Measurements from ENCODE around the gene POLR2M.

POLR2M gene

DNA sequence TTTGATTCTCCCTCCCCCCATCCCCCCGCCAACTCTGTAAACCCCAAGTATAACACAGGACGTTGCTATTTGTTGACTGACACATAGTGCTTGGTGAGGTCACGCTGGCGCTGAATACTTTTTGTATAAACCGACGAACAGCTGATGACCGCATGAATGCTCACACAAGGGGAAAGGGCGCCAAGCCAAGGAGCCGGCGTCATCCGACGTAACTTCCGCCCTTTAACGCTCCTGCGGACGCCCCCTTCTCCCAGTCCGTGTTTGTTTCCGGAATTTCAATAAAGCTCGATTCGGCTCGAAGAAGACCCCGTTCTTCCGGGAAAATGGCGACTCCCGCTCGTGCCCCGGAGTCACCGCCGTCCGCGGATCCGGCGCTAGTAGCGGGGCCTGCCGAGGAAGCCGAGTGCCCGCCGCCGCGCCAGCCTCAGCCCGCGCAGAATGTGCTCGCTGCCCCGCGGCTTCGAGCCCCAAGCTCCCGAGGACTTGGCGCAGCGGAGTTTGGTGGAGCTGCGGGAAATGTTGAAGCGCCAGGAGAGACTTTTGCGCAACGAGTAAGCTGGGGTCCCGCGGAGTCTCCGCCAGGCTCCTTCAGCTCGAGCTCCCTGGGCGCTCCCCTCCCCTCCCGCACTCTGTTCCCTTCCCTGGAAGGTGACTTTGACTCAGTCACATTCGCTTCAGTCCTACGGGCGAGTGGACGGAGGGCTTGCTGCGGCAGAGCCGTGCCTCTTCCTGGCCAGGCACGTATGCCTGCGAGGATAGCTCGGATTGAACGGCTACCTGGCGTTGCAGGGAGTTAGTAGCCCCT, at the start of gene POLR2M:
Gene POLR2M (plus strand): TSS at position 310 of the 805 bp plus-strand sequence. CDS start 129 bp downstream, at position 439.
- peaks cover 9% of the 10 kb centered on the region for H3K36me3 Mint-ChIP-seq
- no peaks in the 10 kb centered on the region for H3K9me3 Mint-ChIP-seq
- peaks cover 92% of the 10 kb centered on the region for H3K4me1 Mint-ChIP-seq
- peak within 1 kb of the TSS; percentile 95 for H3K27ac Mint-ChIP-seq
- H3K27me3 Mint-ChIP-seq, result no peaks in the 10 kb centered on the region
- peak within 1 kb of the TSS; percentile 93 for H3K4me3 Mint-ChIP-seq

DNA sequence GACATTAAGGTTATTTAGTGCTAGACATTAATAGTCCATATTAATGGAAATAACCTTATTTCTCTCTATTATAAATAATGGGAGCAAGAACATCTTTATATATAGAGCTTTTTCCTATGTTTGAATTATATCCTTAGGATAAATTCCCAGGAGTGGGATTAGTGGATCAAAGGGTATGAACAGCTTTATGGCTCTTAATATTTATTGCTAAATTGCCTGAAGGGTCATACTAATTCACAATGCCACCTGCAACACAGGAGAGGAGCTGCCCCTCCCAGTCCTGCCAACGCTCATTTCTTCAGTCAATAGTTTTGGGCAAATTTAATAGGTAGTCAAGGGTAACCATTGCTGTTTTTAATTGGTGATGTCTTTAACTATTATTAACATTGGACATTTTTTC, 48.9 kb upstream of the POLR2M start:
- Mint-ChIP-seq H3K4me1 (no peaks in the 10 kb centered on the region), H3K27ac (no peak overlapping the region), H3K4me3 (no peak overlapping the region), H3K9me3 (no peaks in the 10 kb centered on the region), H3K27me3 (no peaks in the 10 kb centered on the region), H3K36me3 (no peaks in the 10 kb centered on the region)

DNA sequence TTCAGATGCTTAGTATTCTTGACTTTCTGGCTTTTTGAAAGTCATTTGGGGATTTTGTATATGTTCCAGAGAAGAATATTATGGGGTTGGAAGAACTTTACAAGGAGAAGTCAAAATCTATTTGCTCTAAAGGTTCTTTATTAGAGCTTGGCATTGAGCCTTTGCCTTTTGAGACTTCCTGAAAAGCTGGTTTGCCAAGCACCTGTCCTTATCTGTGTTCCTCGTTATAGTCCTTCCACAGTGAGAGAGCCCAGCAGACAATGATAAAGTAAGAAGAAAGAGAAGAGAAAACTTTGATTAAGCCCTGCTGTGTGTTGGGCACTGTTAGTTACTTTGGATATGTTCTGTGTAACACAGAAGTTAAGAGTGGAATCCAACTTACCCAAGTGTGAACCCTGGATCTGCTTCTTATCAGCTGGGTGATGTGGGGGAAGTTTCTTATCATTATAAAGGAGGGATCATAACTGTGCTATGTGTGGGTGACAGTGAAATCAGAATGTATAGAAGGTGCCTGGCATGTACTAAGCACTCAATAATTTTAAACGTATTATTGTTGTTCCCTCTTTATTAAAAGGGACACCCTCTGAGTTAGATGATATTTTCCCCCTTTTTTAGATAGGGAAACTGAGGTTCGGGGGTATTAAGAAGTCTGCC, 44.3 kb upstream of the POLR2M start:
- Mint-ChIP-seq H3K27me3 (no peaks in the 10 kb centered on the region), H3K4me3 (no peak overlapping the region), H3K27ac (no peak overlapping the region), H3K36me3 (no peaks in the 10 kb centered on the region), H3K9me3 (no peaks in the 10 kb centered on the region), H3K4me1 (no peaks in the 10 kb centered on the region)

DNA sequence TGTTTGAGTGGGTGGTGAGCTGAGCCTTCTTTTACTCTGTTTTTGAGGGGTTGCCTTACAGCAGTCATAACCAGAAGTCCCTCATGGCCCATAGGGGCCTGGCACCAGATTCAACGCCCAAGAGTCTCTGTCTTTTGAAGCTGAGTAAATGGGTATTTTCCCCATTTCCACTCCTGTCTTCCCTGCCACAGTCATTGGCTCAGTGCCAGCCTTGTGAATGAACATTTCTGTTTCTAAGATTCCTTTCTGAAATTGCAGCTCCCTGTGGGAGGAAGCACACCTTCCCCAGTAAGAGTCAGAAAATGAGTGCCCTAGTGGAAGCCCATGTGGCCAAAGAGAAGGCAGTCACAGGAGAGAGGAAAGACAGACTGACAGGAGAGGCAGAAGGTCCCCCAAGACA, 43.7 kb upstream of the POLR2M start:
- Mint-ChIP-seq H3K36me3 (no peaks in the 10 kb centered on the region), H3K27ac (no peak overlapping the region), H3K27me3 (no peaks in the 10 kb centered on the region), H3K4me3 (no peak overlapping the region), H3K9me3 (no peaks in the 10 kb centered on the region), H3K4me1 (no peaks in the 10 kb centered on the region)

DNA sequence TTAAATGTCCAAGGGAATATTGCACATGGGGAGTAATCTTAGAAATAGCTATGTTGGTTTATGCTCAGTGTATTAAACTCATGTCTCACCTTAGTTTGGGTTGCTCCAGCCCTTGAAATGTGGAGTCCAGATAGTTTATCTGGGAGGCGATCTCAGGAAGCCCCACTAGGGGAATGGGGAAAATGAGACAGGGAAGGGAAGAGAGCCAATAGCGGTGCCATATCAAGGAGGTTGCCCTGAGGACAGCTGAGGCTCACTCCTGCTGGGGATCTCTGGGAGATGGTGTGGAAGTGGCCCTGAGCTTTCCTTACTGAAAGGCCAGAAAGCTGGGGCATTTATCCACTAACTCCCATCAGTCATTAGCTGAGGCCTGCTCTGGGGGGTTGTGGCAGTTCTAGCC, 43.3 kb upstream of the POLR2M start:
- no peaks in the 10 kb centered on the region for H3K27me3 Mint-ChIP-seq
- no peaks in the 10 kb centered on the region for H3K36me3 Mint-ChIP-seq
- no peaks in the 10 kb centered on the region for H3K4me1 Mint-ChIP-seq
- H3K9me3 Mint-ChIP-seq, result no peaks in the 10 kb centered on the region
- H3K4me3 Mint-ChIP-seq, result no peak overlapping the region
- H3K27ac Mint-ChIP-seq, result no peak overlapping the region

DNA sequence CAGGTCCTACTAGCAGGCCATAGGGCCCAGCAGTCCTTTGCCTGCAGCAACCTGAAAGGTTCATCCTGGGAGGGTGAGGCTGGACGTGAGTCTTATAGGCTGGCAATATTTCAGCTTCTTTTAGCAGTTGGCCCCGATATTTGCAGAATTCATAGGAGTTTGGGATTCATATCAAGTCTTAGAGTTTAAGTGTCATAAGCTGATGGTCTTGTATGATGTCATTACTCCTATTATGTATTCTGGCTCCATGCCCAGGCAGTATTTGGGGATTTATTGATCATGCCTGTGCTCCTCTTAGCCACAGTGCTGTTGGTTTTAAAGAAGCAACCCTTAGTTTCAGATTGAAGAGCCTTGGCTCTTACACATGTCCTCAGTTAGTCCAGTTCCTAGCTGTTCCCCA, 41.3 kb upstream of the POLR2M start:
- no peaks in the 10 kb centered on the region for H3K4me1 Mint-ChIP-seq
- no peaks in the 10 kb centered on the region for H3K9me3 Mint-ChIP-seq
- H3K4me3 Mint-ChIP-seq, result no peak overlapping the region
- H3K27ac Mint-ChIP-seq, result no peak overlapping the region
- no peaks in the 10 kb centered on the region for H3K36me3 Mint-ChIP-seq
- no peaks in the 10 kb centered on the region for H3K27me3 Mint-ChIP-seq

DNA sequence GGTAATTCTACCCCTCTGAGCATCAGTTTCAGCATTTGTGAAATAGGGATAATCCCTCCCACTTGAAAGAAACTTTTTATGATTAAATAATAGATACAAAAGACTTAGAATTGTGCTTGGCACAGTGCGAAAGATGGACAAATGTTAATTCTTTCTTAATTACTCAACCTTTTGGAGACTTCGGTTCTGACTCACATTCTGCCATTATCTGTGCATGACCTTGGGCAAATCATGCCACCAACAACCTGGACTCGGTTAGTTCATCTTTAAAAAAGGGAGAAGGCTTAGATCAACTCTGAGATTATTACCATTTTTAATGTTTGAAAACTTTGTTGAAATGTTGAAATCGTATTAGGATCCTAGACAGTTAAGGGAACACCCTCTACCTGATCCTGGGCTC, 40.6 kb upstream of the POLR2M start:
- H3K27ac Mint-ChIP-seq, result no peak overlapping the region
- H3K36me3 Mint-ChIP-seq, result peaks cover 2% of the 10 kb centered on the region
- no peaks in the 10 kb centered on the region for H3K9me3 Mint-ChIP-seq
- no peaks in the 10 kb centered on the region for H3K27me3 Mint-ChIP-seq
- H3K4me3 Mint-ChIP-seq, result no peak overlapping the region
- no peaks in the 10 kb centered on the region for H3K4me1 Mint-ChIP-seq

DNA sequence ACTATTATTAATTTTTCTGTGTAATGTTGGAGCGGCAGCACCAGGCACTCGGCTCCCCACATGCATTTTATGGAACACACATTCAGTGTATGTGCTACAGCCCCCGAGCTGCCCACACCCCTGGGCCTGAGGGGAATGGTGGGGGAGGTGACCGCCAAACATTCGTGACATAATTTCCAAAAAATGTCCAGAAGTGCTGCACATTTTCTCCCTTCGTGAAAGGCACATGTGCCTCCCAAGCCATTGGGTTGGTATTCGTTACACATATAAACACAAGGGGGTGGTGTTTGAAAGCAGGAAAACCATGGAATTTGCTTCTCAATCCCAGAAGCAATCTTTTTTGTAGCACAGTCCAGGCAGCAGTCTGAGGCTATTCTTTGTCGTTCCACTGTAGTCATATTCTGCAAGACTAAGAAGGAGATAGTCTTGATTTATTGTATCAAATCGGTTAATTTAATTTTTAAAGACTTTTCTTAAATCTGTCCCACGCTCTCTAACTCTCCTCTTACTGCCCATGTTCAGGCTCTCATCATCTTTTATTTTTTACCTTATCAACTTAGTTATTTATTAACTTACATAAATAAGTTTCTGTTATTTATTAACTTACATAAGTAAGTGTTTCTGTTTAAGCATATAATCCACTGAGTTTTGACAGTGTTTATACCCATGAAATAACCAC, 39.2 kb upstream of the POLR2M start:
- H3K27ac Mint-ChIP-seq, result no peak overlapping the region
- peaks cover 4% of the 10 kb centered on the region for H3K36me3 Mint-ChIP-seq
- peaks cover 1% of the 10 kb centered on the region for H3K27me3 Mint-ChIP-seq
- no peak overlapping the region for H3K4me3 Mint-ChIP-seq
- H3K4me1 Mint-ChIP-seq, result no peaks in the 10 kb centered on the region
- H3K9me3 Mint-ChIP-seq, result no peaks in the 10 kb centered on the region

DNA sequence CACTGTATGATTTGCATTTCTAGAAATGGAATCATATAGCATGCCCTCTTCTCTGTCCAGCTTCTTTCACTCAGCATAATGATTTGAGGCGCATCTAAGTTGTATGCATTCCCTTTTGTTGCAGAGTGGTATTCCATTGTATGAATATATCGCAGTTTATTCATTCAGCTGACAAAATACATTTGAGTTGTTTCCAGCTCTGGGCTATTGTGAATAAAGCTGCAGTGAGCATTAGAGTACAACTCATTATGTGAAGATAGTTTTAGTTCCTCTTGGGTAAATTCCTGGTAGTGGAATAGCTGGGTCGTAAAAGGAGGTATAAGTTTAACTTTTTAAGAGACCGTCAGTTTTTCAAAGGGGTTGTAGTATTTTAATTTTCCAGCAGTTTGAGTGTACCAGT, 38.5 kb upstream of the POLR2M start:
- H3K36me3 Mint-ChIP-seq, result peaks cover 7% of the 10 kb centered on the region
- H3K9me3 Mint-ChIP-seq, result no peaks in the 10 kb centered on the region
- H3K27ac Mint-ChIP-seq, result no peak overlapping the region
- peaks cover 1% of the 10 kb centered on the region for H3K27me3 Mint-ChIP-seq
- no peak overlapping the region for H3K4me3 Mint-ChIP-seq
- no peaks in the 10 kb centered on the region for H3K4me1 Mint-ChIP-seq

DNA sequence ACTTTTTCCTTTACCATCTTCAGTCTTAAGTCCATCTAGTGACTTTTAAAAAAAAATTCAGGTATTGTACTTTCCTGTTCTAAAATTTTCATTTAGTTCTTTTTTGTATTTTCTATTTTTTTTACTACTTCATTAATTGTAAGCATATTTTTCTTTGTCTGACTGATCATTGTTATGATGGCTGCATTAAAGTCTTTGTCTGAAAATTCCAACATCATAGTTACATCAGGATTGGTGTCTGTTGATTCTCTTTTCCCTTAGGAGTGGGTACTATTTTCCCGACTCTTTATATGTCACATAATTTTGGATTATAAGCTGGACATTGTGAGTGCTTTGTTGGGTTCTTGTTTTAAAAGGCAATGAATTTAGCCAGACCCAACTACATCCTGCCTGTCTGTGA, 34.9 kb upstream of the POLR2M start:
- no peak overlapping the region for H3K4me3 Mint-ChIP-seq
- H3K27me3 Mint-ChIP-seq, result peaks cover 3% of the 10 kb centered on the region
- peaks cover 8% of the 10 kb centered on the region for H3K36me3 Mint-ChIP-seq
- no peak overlapping the region for H3K27ac Mint-ChIP-seq
- H3K4me1 Mint-ChIP-seq, result no peaks in the 10 kb centered on the region
- H3K9me3 Mint-ChIP-seq, result no peaks in the 10 kb centered on the region

DNA sequence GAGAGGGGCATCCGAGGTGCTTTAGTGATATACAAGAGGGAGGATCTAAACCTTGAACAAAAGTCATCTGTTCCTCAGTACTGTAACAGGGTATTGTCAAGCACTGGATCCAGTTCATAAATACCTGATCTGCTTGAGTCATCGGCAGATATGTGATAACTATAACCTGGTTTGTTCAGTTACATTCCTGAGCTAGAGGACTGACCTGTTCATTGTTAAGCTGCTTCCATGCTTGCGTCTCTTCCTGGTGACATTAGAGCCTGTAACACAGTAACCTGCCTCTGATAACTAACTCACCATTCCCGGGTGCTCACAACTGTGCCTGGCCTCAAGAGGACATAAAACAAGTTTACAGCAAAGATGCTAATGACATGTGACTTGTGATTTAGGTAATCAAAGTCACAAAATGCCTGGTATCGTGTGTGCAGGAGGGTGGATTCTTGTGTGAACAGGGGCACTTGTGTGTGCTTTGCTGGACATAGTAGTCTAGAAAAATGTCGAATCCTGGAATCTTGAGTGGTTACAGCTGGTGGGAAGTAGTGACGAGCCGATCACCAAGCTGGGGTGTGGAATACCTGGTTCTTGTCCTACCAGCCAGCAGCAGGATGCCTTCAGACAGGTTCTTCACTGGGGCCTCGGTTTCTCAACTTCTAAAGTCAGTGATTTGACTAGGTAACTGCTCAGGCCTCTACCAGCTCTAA, 30.9 kb upstream of the POLR2M start:
- H3K36me3 Mint-ChIP-seq, result peaks cover 7% of the 10 kb centered on the region
- peaks cover 5% of the 10 kb centered on the region for H3K27me3 Mint-ChIP-seq
- no peaks in the 10 kb centered on the region for H3K9me3 Mint-ChIP-seq
- no peak overlapping the region for H3K27ac Mint-ChIP-seq
- H3K4me3 Mint-ChIP-seq, result no peak overlapping the region
- H3K4me1 Mint-ChIP-seq, result peaks cover 4% of the 10 kb centered on the region

DNA sequence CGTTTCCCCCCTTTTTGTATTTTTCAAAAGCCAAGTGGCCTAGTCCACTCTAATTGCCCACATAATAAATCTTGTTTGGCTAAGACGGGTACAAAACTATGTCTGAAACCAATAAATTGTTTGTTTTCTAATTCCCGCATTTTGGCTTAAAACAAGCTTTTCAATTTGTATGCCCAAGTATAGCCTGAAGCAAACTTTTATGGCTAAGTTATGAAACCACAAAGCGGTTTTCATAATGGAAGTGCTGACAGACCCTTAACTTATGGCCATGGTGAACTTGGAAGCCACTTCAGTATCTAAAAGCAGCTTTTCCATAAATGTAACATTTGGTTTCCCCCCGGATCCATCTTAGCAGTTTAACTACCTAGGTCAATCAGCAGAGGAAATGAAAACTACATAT, 29.9 kb upstream of the POLR2M start:
- Mint-ChIP-seq H3K27me3 (peaks cover 5% of the 10 kb centered on the region), H3K9me3 (no peaks in the 10 kb centered on the region), H3K4me1 (peaks cover 4% of the 10 kb centered on the region), H3K4me3 (no peak overlapping the region), H3K27ac (no peak overlapping the region), H3K36me3 (peaks cover 6% of the 10 kb centered on the region)

DNA sequence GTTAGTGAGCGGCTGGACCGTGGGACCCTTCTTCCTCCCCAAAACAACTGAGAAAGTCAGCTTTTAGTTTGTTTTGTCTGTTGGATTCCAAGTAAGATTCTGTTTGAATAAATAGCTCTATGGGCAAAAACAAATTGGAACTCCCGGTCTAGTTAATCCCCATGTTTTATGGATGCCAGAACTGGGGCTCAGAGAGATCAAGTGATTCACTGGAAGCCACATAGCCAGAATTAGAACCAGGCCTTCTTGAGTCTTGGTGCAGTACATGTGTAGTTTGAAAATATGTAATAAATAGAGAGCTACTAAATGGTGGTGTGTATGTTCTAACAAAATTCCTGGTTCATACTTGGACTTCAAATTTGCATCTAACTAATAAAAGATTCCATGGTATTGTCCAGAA, 29.3 kb upstream of the POLR2M start:
- peaks cover 4% of the 10 kb centered on the region for H3K27me3 Mint-ChIP-seq
- H3K4me1 Mint-ChIP-seq, result peaks cover 4% of the 10 kb centered on the region

DNA sequence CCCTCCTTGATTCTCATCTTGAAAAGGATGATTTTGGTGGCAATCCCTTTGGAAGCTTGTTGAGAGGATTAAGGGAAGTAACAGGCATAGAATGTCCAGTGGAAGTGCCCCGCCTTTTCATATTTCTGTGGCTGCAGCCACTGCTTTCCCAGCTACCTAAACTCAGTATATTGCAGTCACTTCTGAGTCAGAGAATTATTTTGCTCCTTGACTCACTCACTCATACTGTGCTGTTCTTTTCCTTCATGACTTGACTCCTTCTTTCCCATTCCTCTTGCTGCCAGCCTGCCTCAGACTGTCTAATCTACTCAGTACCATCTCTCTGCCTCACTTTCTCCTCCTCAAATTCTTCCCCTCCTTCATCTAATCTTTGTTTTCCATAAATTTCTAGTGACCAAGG, 26.5 kb upstream of the POLR2M start:
- Mint-ChIP-seq H3K9me3 (no peaks in the 10 kb centered on the region), H3K36me3 (no peaks in the 10 kb centered on the region), H3K4me1 (peaks cover 4% of the 10 kb centered on the region), H3K27me3 (peaks cover 1% of the 10 kb centered on the region), H3K27ac (no peak overlapping the region), H3K4me3 (no peak overlapping the region)

More for the DNA sequence above, 29.3 kb upstream of the POLR2M start:
- Mint-ChIP-seq H3K27ac (no peak overlapping the region), H3K4me3 (no peak overlapping the region), H3K9me3 (no peaks in the 10 kb centered on the region), H3K36me3 (peaks cover 4% of the 10 kb centered on the region)

DNA sequence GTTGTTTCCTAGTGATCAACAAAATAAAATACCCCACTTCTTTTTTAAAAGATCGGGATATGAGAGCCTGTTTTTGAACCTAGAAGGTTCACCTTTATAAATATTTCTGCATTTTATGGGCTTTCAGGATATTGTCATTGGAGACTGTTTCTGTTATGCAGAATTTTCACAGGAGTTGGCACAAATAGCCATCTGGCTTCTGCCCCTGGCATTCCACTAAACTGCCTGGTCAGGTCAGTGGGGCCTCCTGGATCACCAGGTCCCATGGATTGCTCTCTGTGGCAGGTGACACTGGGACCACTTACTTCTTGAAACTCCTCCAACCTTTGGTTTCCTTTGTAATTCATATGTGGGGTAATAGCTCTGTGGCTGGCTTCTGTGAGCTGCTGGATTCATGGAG, 25.5 kb upstream of the POLR2M start:
- H3K4me1 Mint-ChIP-seq, result peaks cover 4% of the 10 kb centered on the region

More for the DNA sequence above, 25.5 kb upstream of the POLR2M start:
- Mint-ChIP-seq H3K4me3 (no peak overlapping the region), H3K9me3 (no peaks in the 10 kb centered on the region), H3K36me3 (no peaks in the 10 kb centered on the region), H3K27me3 (peaks cover 1% of the 10 kb centered on the region), H3K27ac (no peak overlapping the region)
